Stimulated activated CD4-positive, alpha-beta T cell treated with anti-CD3 and anti-CD28 coated beads, Interleukin-1b, Interleukin-23, amount 100 ng/mL, for 24 hours (primary cell): ENCODE results near the gene ZNF784.
A peak's percentile ranks its signal among the peaks of the same experiment; 100 is the strongest.

ENCODE experiments used
- DNase-seq, 4 experiments: peaks; one replicate each; pipeline ENCODE4 v3.0.0-alpha.2; 2020; ENCODE audit warnings: low read depth in 4 of 4, low spot score in 1 of 4

The ZNF784 gene

DNA sequence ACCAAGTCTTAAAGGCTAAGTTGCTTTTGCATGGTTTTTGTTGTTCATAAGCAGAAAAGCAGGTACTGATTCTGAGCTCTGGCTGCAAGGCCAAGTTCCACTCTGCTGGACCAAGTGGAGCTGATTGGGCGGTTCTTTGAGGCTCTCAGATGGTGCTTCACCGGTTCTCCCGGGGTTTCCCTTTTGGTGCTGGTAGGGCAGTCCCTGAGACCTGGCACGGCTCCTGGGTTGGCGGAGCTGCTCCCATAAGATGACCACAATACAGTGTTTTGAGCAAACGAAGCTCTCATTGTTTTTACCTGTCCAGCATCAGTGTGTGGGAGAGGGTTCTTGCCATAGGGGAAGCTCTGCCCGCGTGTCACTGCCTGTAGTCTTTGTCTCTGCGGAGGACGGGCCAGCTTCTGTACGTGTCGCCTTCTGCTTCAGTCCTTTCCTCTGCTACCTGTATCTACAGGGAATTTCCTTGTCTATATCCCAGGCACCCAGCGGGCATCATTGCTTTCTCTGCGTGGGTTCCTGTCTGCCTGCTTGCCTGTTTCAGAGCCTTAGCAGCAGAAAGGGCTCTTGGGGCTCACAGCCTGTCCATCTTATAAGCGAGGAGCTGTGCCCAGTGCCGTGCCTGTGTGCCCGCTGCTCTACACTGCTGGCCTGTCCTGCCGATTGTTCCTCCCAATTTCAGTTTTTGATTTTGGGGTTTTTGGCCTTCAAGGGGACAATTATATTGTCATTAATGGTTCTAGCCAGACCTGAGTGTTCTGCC is 32.8 kb upstream of the ZNF784 start:
- no peak for DNase-seq

GRCh38 chr19:55656552-55656951 is 32.2 kb upstream of the ZNF784 start:
- no peak for DNase-seq

GRCh38 chr19:55655648-55656040 is 31.3 kb upstream of the ZNF784 start:
- DNase-seq = no peak

DNA sequence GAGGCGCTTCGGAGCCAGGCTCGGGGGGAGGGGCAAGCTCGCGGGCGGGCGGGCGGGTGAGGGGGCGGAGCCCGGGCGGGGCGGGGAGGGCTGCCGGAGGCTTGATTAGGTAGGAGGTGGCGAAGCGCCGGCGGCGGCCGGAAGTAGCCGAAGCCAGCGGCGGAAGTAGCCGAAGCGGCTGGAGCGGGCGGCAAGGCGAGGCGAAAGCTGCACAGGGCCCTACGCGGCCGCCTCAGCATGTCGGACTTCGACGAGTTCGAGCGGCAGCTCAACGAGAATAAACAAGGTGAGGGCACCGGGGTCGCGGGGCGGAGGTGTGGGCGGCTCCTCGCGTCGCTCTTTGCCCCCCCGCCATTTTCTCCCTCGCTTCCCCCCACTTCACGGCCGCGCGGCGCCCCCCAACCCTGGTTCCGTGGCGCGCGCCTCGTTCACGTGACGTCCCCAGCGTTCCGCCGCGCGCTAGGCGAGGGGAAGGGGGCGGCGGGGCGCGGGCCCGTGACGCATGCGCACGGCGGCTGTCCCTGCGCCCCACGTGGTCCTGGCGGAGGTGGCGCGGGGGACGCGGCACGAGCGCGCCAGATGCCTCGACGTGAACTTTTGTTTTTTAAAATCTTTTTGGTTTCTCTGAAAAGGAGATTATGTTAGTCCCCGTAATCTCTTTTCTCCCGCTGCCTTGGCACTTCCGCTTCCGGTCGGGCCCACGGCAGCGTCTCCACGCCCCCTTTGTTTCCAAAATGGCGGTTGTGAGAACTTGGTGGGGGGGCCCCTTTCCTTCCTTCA is 30.7 kb upstream of the ZNF784 start, which contains the start of gene U2AF2:
Gene U2AF2 (plus strand): TSS at position 168 of the 780 bp plus-strand sequence. CDS start 70 bp downstream, at position 238.
- DNase-seq = peak; percentile 92 to 98 (median 94)

DNA sequence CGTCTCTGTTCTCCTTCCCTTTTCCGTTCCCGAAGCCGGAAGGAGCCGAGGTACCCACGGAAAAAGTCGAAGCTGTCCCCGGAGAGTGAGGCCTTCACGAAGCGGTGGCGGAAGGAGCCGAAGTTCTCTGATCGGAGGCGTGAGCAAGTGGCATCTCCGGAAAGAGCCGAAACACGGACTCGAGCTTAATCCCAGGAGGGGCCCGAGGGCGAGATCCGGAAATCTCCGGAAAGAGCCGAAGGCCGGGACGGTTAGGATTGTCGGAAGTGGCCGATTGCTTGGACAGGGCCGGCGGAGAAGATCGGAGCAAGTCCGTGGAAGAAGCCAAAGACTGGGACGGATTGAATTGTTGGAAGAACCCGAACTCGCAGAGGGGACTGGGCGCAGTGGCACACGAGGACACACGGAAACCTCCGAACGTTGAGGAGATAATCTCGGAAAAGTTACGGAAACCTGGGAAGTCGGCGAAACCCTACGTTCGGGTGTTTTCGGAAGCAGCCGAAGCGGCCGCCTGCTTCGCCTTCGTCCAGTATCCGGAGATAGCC is 30.0 kb upstream of the ZNF784 start:
- peak; percentile 93 to 98 (median 96) for DNase-seq

- peak; percentile 91 to 99 (median 98) for DNase-seq
These were observed 29.4 kb upstream of the ZNF784 start for GRCh38 chr19:55653651-55654322.

GRCh38 chr19:55652311-55653128 is 28.2 kb upstream of the ZNF784 start:
- no peak for DNase-seq

- DNase-seq = no peak
These were observed 26.9 kb upstream of the ZNF784 start for GRCh38 chr19:55651236-55651635.

DNA sequence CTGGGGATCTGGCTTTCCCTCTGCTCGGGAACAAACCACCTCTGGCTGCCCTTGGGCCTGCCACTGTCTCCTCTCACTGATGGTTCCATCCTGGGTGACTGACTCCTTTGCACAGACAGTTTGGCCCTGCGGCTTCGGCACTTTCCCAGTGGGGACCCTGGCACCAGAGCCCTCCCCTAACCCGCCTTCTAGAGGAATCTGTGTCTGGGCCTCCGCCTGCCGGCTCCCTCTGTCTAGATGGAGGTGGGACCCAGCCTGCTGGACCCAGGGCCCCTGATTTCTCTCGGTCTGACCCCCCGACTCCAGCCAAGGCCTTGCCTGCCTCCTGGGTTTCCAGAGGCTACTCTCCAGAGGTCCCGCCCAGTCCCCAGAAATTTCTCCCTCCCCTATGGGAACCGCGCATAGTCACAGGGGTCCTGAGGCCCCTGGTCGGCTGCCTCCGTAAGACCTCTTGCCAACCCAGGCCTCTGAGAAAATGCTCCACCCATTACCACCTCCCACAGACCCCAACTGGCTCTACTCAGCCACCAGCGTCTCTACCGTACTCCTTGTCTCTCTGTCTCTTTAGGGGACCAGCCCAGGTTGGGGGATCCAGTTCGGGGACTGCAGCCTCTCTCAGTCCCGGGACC is 26.4 kb upstream of the ZNF784 start:
- DNase-seq = no peak

DNA sequence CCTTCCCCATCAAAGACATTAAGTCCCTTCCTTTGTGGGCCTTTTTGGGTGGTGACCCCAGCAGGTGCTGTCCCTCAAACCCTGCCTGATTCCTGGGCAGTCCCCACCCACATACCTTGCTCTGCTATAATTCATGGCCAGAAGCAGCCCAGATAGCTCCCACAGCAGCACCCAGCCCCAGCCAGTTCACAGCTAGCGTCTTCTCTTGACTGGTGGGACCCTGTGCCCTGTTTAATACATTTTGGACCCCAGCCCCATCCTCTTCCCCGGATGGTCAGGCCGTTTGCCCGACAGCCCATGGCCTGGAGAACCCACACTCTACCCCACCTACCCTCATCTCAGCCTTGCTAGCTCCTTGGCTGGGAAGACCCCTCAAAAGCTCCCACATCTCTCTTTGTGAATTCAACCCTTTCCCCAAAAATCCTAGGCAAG is 25.8 kb upstream of the ZNF784 start:
- no peak for DNase-seq

- DNase-seq = no peak
These were observed 25.1 kb upstream of the ZNF784 start for GRCh38 chr19:55649268-55650125.

DNA sequence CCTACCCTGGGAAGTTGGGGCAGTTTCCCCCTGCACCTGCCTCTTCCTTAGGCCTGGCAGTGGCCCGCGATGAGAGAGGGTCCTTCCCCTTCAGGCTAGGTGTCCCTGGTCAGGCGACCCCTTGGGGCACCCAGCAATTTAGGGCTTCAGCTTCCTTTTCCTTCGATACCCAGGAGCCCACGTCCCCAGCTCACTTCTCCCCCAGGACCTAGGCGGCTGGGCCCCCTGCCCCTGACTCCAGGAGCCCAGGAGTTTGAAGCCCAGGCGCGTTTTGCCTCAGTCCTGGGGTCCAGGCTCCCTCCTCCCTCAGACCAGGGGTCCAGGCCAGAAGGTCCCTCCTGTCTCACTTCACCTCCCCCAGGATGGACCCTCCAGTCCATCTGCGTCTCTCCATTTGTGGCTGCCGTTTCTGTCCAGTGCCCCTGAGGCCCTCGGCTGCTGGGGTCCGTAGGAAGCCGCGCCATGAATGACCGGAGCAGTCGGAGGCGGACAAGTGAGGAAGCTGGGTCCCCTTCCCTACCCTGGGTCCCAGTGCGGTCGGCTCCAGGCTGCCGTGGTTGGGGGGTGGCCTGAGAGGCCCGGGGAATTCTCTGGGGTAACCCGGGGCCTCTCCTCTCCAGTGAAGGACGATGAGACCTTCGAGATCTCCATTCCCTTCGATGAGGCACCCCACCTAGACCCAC is 24.4 kb upstream of the ZNF784 start:
- no peak for DNase-seq

DNA sequence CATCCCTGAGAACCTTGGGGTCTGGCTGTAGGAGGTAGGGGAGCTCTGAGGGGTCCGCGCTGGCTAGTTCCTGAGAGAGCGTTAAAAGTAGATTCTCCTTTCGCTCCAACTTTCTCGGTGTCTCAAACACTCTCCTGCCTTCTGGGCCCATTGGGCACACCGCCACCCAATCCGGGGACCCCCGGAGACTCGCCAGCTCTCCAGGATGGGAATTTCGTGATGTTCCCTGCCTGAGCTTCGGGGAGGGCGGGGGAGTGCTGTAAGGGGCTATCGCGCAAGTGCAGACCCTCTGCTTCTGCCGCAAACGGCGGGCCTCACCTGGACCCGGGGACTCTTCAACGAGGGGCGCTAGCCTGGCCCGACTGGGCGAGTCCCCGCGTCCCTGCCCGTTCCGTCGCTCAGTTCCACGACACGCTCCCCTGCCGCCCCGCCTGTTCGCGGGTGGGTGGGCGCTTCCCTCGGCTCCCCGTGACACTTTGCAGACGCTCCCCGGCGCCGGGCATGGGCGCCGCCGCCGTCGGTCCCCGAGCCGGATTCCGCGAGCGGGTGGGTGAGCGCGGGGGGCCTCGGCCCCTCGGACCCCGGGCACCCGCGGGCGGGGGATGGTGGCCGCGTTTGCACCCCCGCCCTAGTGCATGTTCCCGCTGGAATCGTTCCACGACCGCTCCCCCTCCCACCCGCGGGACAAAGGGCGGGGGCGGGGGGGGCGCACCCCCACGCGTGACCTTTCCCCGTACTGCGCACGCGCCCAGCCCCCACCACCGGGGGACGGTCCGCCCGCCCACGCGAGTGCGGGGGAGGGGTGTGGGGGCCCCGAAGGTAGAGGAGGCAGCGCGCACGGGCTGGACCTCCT is 23.6 kb upstream of the ZNF784 start, which contains the start of gene CCDC106:
Gene CCDC106 (plus strand): TSS at position 481 of the 853 bp plus-strand sequence. CDS start 835 bp downstream, outside the sequence.
- DNase-seq = peak in 1 of 4 experiments; percentile 35

DNA sequence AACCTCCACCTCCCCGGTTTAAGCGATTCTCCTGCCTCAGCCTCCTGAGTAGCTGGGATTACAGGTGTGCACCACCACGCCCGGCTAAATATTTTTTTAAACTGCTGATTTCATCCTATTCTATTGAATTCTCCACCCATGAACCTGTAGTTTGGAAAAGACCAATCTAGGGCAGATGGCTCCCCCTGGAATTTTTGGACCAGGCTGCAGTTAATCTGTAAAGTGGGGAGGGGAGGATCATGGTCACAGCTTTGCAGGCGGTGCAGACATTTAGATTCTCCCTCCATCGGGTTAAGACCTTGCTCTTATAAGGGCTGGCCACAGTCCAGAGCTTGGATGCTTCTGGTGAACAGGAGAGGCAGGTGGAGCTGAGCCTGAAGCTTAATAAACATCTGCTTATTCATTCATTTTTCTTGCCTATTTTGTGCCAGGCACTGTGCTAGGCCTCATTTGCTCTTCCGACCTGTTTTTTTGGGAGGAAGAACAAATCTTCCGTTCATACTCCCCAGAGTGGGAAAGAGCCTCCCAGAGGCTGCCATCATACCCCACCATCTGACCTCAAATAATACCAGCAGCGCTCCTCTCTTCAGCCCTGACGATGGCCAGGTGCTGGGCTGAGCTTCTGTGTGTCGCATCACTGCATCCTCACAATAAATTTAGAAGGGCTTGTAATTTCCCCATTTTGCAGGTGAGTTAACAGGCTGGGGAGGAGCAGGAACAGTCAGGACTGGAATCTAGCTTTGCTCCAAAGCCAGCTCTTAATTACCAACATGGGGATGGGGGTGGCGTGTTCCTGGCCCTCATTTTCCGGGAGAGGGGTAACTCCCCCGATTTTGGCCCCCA is 22.7 kb upstream of the ZNF784 start:
- no peak for DNase-seq

GRCh38 chr19:55645512-55645881 is 21.1 kb upstream of the ZNF784 start:
- DNase-seq = no peak

DNA sequence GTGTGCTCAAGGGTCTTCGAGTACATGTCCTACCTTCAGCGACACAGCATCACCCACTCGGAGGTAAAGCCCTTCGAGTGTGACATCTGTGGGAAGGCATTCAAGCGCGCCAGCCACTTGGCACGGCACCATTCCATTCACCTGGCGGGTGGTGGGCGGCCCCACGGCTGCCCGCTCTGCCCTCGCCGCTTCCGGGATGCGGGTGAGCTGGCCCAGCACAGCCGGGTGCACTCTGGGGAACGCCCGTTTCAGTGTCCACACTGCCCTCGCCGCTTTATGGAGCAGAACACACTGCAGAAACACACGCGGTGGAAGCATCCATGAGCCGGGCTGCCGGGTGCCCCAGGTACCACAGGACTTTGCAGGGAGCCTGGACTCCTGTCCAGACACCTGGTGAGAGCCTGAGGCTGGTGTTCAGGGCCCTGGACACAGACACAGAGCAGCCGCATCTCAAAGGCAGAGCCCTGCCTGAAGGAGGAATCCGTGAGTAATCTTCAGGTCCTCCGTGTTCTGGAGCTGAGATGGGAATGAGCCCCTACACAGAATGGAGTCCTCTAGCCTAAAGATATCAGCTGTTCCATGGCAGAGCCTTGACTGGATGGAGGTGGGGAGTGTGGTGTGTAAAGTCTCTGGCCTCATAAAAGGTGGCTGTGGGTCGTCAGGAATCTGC is 20.6 kb upstream of the ZNF784 start:
- no peak for DNase-seq
